Activated CD4-positive, alpha-beta T cell treated with anti-CD3 and anti-CD28 coated beads, Interleukin-2, amount 50 U/mL, for 48 hours (primary cell): ENCODE data around the gene SACM1L.
"Not testable (repeated sequence)": the region's sequence is repeated elsewhere in the genome, so short reads cannot be mapped to it uniquely, and the experiment has no call there.

Experiments used
- DNase-seq, 2 experiments: peaks; one replicate each; pipeline ENCODE4 v3.0.0-alpha.2; 2020

The SACM1L gene

GRCh38 chr3:45667569-45667934 lies 21.6 kb upstream of the SACM1L start:
- no peak for DNase-seq

- DNase-seq = no peak
Observed at GRCh38 chr3:45670436-45670835, 18.8 kb upstream of the SACM1L start.

DNA sequence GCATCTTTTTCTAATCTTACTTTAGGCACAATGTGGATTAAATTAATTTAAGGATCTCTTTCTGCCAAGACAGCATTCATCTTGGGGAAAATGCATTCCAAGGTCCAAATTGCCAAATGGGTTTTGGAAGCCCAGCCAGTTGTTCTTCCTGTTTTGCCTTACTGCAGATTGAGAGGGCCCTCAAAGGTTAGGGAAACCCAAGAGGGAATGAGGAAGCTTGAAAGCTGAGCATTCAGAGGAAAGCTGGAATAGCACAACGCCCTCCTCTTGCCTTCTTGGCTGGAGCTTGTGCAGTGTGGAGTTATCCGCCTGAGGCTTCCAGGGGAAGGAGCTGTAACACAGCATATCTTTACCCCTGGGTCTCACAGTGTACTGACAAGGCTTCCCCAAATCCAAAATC lies 18.2 kb upstream of the SACM1L start:
- no peak for DNase-seq

DNA sequence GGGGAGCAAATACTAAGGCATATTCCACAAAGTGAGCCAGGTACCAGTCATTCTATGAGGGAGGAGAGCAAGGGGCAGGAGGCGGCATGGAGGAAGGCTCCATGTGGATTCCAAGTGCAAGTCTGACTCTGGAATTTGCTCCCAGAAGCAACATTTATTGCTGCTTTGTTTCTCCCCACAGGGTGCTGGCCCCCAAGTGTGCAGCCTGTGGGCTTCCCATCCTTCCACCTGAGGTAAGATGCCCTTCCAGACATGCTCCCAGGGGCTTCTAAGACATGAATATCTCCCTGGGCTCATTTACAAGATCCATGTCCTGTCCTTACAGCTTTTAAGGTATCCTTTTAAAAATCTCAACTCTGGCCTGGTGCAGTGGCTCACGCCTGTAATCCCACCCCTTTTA lies 15.9 kb upstream of the SACM1L start:
- no peak for DNase-seq

- no peak for DNase-seq
Observed at GRCh38 chr3:45676325-45677032, 12.7 kb upstream of the SACM1L start.

GRCh38 chr3:45677033-45677446 lies 12.2 kb upstream of the SACM1L start:
- peak; percentile 44 to 59 for DNase-seq

- DNase-seq = no peak
Observed at GRCh38 chr3:45677841-45678240, 11.4 kb upstream of the SACM1L start.

- no peak for DNase-seq
Observed at GRCh38 chr3:45679805-45680204, 9.4 kb upstream of the SACM1L start.

DNA sequence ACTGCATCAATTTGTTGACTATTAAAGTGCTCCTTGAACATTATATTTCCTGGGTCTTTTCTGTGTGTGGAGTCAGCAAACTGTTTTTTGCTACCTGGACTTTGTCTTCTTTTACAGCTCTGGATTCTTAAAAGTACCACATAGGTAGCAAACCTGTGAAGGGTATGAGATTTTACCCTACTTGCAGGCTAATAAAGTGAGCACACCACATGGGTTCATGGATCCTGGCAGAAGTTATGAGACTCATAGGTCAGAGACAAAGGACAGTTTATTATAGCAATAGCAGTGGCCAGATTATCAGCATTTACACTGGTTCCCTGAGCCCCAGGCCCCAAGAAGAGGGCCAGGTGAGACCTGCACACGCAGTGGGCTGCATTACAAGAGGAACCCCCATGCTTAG lies 8.0 kb upstream of the SACM1L start:
- DNase-seq = no peak

DNA sequence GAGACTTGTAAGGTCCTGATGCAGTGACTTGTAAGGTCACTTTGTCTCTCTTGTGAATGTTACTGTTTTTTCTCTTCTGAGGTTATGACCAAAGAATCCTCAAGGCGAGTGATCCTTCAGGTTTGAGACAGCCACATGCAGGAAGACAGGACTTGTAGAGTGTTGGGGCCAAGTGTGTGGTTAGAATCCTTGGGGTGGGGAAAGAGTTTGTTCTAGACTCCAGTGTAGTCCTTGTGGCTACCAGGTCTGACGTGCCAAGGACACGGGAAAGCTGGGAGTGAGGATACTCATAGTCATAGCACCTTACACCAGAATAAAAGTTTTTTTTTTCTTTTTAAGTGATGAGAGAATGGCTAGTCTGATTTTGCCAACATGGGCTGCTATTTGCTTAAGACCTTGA lies 7.3 kb upstream of the SACM1L start:
- DNase-seq = no peak

- no peak for DNase-seq
Observed at GRCh38 chr3:45682311-45682710, 6.9 kb upstream of the SACM1L start.

GRCh38 chr3:45682786-45683185 lies 6.4 kb upstream of the SACM1L start:
- no peak for DNase-seq

DNA sequence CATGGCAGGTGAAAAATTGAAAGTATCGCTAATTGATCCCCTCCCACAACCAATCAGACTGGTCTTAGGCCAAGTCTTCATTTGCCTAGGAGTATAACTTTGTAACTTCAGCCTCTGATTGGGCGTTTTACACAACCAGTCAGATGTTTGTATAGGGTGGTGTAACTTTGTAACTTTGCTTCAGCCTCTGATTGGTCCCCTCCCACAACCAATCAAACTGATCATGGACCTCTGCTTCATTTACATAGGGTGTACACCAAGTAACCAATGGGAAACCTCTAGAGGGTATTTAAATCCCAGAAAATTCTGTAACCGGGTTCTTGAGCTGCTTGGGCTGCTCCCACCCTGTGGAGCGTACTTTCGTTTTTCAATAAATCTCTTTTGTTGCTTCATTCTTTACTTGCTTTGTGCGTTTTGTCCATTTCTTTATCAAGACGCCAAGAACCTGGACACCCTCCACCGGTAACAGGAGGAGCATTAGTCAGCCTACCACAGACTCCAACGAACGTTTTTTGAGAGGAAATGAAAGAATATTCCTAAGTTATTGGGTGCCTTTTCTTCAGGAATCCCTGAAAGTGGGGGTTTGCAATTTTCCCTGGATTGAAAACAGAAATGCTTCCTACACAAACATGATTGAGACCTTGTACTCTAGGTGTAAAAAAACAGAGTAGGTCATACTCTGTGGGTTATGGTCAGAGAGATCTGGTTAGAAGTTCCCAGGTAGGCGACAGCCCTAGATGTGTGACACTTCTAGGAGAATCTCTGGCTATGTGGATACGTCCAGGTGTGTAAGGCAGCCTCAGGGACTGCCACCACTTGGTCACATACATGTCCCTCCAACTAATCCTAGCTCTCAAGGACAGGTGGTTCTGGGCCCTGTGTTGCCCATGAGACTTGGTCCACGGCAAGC lies 5.5 kb upstream of the SACM1L start:
- no peak for DNase-seq

- no peak for DNase-seq
Observed at GRCh38 chr3:45684327-45684892, 4.8 kb upstream of the SACM1L start.

GRCh38 chr3:45685722-45686121 lies 3.5 kb upstream of the SACM1L start:
- DNase-seq = not testable (repeated sequence)

- DNase-seq = no peak
Observed at GRCh38 chr3:45686850-45687249, 2.3 kb upstream of the SACM1L start.

DNA sequence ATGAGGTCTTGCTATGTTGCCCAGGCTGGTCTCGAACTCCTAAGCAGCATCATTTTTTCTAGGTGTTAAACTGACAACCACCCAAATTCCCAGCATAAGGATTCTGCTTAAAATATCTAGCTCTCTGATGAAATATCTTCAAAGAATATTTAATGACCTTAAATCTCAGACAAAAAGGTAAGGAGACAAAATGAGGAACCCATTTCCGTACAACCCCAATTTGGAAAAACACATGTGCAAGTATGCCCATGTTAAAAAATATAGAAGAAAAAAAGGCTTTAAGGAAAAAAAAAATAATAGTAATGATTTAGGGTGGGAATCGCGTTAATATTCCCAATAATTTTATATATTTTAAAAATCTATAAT lies 1.4 kb upstream of the SACM1L start:
- no peak for DNase-seq

GRCh38 chr3:45688194-45688881 lies 858 bp upstream of the SACM1L start:
- peak in 1 of 2 experiments; percentile 47 for DNase-seq

DNA sequence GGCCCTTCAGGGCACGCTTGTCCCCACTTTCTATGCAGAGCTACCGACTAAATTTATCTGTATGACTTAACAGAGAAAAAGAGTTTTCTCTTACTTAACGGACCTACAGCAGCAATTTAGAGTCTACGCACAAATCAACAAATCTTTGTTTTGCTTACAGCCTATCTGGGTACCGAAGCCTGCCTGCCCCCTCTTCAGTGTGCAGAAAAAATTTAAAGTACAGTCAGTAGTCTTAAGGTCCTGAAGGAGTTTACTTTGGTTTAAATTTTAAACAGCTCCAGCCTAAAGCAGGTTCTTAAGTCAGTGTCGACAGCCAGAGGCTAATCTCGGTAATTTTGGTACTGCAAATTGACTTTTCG lies 570 bp downstream of the SACM1L start:
- no peak for DNase-seq

DNA sequence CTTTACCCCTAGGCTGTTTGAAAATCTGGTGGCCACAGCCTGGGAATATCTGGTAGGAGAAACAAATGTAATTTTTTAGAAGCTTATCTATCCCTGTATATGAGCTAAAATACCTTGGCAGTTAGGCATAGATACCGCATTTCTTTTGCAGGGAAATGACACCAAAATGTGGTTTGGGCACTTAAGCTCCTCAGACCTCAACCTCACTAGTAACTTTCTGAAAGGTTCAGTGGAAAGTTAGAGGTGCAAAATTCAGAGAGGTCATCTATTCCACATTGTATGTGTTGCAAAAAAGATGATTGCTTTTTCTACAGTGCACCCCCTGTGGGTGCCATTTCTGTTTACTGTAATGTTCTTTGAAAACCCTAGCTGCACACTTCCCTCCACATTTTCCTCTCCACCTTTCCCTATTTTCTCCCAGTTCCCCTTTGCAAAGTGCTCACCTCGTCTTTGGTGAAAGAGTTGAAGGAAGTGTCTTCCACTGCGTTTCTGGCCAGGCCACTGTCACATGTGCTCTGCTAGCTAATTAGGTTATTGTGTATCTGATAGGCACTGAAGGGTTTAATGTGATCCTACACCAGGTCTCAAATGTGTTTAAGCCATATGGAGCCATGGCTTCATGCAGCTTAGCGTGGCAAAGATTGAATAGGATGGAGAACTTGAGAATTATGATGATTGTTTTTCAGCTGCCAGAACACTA lies 1.3 kb downstream of the SACM1L start:
- no peak for DNase-seq

- no peak for DNase-seq
Observed at GRCh38 chr3:45691842-45692241, 2.6 kb downstream of the SACM1L start.

GRCh38 chr3:45692866-45693265 lies 3.7 kb downstream of the SACM1L start:
- no peak for DNase-seq
